Smooth muscle cell (in vitro differentiated cells): ENCODE data around the gene PLPP3. TPM values are rescaled to one million over a fixed set of nuclear protein-coding genes. Genes with fewer than 3 reads are reported as not detected.

Experiments
- DNase-seq: peaks from one replicate; lab custom pipeline; 2025; ENCODE audit not compliant: unreplicated experiment; lab: John Stamatoyannopoulos, UW
- H2AFZ ChIP-seq: fragments of 200-600 bp; sonication (generic); 2 replicates; pipeline ENCODE4 v1.6.0; 2016; ENCODE audit warnings: antibody characterized with exemption, low read depth, mild to moderate bottlenecking
- H3F3A ChIP-seq: fragments of 200-600 bp; sonication (generic); 2 replicates; pipeline ENCODE4 v1.6.0; 2017; ENCODE audit warnings: antibody characterized with exemption, low read depth
- H3K27ac ChIP-seq: fragments of 200-600 bp; sonication (generic); 2 replicates; pipeline ENCODE4 v1.5.1; 2016; ENCODE audit warnings: low read depth, mild to moderate bottlenecking
- H3K27me3 ChIP-seq: fragments of 200-600 bp; sonication (generic); 2 replicates; pipeline ENCODE4 v1.6.1; 2016; ENCODE audit warnings: low read depth, mild to moderate bottlenecking
- H3K36me3 ChIP-seq: fragments of 200-600 bp; sonication (generic); 2 replicates; pipeline ENCODE4 v1.5.1; 2016; ENCODE audit warnings: low read depth
- H3K4me1 ChIP-seq: fragments of 200-600 bp; sonication (generic); 2 replicates; pipeline ENCODE4 v1.5.1; 2016; ENCODE audit warnings: low read depth
- H3K4me2 ChIP-seq: fragments of 200-600 bp; sonication (generic); 2 replicates; pipeline ENCODE4 v1.6.0; 2016; ENCODE audit warnings: mild to moderate bottlenecking
- H3K4me3 ChIP-seq: fragments of 200-600 bp; sonication (generic); 2 replicates; pipeline ENCODE4 v1.5.1; 2016; ENCODE audit warnings: mild to moderate bottlenecking
- H3K79me2 ChIP-seq: fragments of 200-600 bp; sonication (generic); 2 replicates; pipeline ENCODE4 v1.6.0; 2016; ENCODE audit warnings: low read depth, mild to moderate bottlenecking
- H3K9ac ChIP-seq: fragments of 200-600 bp; sonication (generic); 2 replicates; pipeline ENCODE4 v1.6.0; 2016; ENCODE audit warnings: low read depth
- H3K9me3 ChIP-seq: fragments of 200-600 bp; sonication (generic); replicated peaks from 2 replicates; pipeline ENCODE4 v1.5.1; 2016; ENCODE audit warnings: low read depth
- H4K20me1 ChIP-seq: fragments of 200-600 bp; sonication (generic); 2 replicates; pipeline ENCODE4 v1.6.0; 2016; ENCODE audit warnings: low read depth
- WGBS: methylation state at CpG from one replicate; pipeline ENCODE4 v1.1.7; 2016; ENCODE audit warnings: low lambda C conversion rate; 5-methylcytosine and 5-hydroxymethylcytosine counted together
- polyA plus RNA-seq: library from polyadenylated mRNA; unstranded; fragments of >200 nt; fragmentation: Nextera tagmentation; extraction: Ambion mirVana; gene quantifications from 2 replicates; pipeline ENCODE4 v1.2.1, GENCODE V29; 2016
- total RNA-seq: library from RNA; depleted of rRNA; stranded (reverse); fragments of >200 nt; gene quantifications from 2 replicates; pipeline ENCODE4 v1.2.3, GENCODE V29; 2014
- TF ChIP-seq, protein P1 (sequence below): fragments of 200-600 bp; sonication (generic); IDR thresholded peaks from 2 replicates; pipeline ENCODE4 v1.5.1; 2017; ENCODE audit warnings: borderline replicate concordance, mild to moderate bottlenecking, antibody characterized with exemption; ENCODE audit not compliant: insufficient read depth, poor library complexity, severe bottlenecking

The PLPP3 gene
- total and polyA plus RNA-seq, 2 experiments from 2014 or later: 56.9 to 81.5 TPM

DNA sequence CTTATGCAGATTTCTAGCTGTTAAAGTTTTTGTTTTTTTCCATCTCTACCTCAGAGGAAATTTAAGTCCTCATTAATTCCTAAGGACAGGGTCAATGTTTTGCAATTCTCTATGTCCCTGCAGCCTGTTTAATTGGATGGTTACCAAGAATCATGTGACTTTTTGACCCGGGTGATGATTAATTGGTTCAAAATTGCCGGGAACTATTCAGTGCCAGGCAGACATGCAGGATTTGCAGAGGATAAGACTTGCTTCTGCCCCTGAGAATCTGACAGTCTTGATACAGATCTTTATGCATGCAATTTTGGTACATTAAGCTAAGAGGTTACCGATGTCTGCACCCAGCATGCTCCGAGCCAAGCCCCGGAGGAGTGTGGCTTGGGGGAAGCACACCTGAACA, 87.9 kb downstream of the PLPP3 start:
- H3K4me2 ChIP-seq: no peak overlapping the region
- H3F3A ChIP-seq: peaks cover 22% of the 10 kb centered on the region
- no peaks in the 10 kb centered on the region for H3K36me3 ChIP-seq
- no peak overlapping the region for H3K27ac ChIP-seq
- TF ChIP-seq, protein P1, sequence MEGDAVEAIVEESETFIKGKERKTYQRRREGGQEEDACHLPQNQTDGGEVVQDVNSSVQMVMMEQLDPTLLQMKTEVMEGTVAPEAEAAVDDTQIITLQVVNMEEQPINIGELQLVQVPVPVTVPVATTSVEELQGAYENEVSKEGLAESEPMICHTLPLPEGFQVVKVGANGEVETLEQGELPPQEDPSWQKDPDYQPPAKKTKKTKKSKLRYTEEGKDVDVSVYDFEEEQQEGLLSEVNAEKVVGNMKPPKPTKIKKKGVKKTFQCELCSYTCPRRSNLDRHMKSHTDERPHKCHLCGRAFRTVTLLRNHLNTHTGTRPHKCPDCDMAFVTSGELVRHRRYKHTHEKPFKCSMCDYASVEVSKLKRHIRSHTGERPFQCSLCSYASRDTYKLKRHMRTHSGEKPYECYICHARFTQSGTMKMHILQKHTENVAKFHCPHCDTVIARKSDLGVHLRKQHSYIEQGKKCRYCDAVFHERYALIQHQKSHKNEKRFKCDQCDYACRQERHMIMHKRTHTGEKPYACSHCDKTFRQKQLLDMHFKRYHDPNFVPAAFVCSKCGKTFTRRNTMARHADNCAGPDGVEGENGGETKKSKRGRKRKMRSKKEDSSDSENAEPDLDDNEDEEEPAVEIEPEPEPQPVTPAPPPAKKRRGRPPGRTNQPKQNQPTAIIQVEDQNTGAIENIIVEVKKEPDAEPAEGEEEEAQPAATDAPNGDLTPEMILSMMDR: no peak
- H3K9me3 ChIP-seq: no peaks in the 10 kb centered on the region
- peaks cover 18% of the 10 kb centered on the region for H3K4me1 ChIP-seq
- WGBS: 60% methylated on average over 5 of the region's 5 CpGs
- H3K79me2 ChIP-seq: no peaks in the 10 kb centered on the region
- no peak overlapping the region for H2AFZ ChIP-seq
- H4K20me1 ChIP-seq: peaks cover 13% of the 10 kb centered on the region
- H3K4me3 ChIP-seq: no peak overlapping the region
- no peak for DNase-seq
- no peaks in the 10 kb centered on the region for H3K27me3 ChIP-seq
- H3K9ac ChIP-seq: no peak overlapping the region

DNA sequence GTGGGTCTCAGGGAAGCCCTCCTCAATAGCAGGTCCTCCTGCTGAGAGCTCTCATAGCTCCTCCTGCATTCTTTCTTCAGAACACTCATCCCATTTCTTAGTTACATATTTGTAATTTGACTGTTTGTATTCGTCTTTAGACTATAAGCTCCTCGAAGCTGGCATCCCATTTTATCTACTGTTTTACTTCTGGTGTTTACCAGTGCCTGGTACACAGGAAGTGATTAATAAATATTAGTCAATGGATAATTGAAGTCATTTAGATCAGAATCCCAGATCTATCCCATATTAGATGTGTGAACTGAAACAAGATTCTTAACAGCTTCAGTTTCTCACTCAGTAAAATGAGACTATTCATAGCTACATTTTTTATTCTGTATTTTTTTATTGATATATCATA, 88.7 kb downstream of the PLPP3 start:
- Histone ChIP-seq H3K4me1 (peaks cover 17% of the 10 kb centered on the region), H3K4me2 (no peak overlapping the region), H3F3A (peaks cover 18% of the 10 kb centered on the region), H4K20me1 (peaks cover 11% of the 10 kb centered on the region), H2AFZ (no peak overlapping the region), H3K36me3 (no peaks in the 10 kb centered on the region), H3K9ac (no peak overlapping the region), H3K4me3 (no peak overlapping the region), H3K9me3 (no peaks in the 10 kb centered on the region), H3K27ac (no peak overlapping the region), H3K27me3 (no peaks in the 10 kb centered on the region), H3K79me2 (no peaks in the 10 kb centered on the region)
- TF ChIP-seq, protein P1: no peak
- WGBS: 44% methylated on average over 2 of the region's 2 CpGs
- DNase-seq: no peak

DNA sequence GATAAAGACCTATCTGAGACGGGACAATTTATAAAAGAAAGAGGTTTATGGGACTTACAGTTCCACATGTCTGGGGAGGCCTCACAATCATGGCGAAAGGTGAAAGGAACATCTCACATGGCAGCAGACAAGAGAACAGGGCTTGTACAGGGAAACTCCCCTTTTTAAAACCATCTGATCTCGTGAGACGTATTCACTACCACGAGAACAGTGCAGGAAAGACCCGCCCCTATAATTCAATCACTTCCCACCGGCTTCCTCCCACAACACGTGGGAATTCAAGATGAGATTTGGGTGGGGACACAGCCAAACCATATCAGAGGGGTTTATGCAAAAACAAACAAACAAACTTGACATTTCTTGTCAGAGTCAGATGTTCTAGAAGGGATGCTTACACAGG, 89.7 kb downstream of the PLPP3 start:
- Histone ChIP-seq H3K4me2 (no peak overlapping the region), H4K20me1 (peaks cover 4% of the 10 kb centered on the region), H3K27ac (no peak overlapping the region), H2AFZ (no peak overlapping the region), H3K9me3 (no peaks in the 10 kb centered on the region), H3K4me1 (peaks cover 7% of the 10 kb centered on the region), H3F3A (peaks cover 18% of the 10 kb centered on the region), H3K27me3 (no peaks in the 10 kb centered on the region), H3K79me2 (no peaks in the 10 kb centered on the region), H3K9ac (no peak overlapping the region), H3K4me3 (no peak overlapping the region), H3K36me3 (no peaks in the 10 kb centered on the region)
- 84% methylated on average over 8 of the region's 8 CpGs for WGBS
- DNase-seq: no peak
- TF ChIP-seq, protein P1: no peak

DNA sequence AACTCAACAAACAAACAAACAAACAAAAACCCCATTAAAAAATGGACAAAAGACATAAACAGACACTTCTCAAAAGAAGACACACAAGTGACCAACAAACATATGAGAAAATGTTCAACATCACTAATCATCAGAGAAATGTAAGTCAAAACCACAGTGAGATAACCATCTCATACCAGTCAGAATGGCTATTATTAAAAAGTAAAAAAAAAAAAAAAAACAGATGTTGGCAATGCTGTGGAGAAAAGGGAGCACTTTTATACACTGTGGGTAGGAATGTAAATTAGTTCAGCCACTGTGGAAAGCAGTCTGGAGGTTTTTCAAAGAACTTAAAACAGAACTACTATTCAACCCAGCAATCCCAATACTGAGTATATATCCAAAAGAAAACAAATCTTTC, 94.7 kb downstream of the PLPP3 start:
- Histone ChIP-seq H3F3A (no peaks in the 10 kb centered on the region), H2AFZ (no peak overlapping the region), H3K27me3 (no peaks in the 10 kb centered on the region), H3K4me1 (no peaks in the 10 kb centered on the region), H3K79me2 (no peaks in the 10 kb centered on the region), H3K9me3 (no peaks in the 10 kb centered on the region), H3K27ac (no peak overlapping the region), H3K4me3 (no peak overlapping the region), H4K20me1 (no peaks in the 10 kb centered on the region), H3K4me2 (no peak overlapping the region), H3K9ac (no peak overlapping the region), H3K36me3 (no peaks in the 10 kb centered on the region)
- DNase-seq: no peak
- TF ChIP-seq, protein P1: no peak
